Gastrocnemius medialis (tissue), 4 donors: ENCODE data around the gene GRM4. TPM values are rescaled to one million over a fixed set of nuclear protein-coding genes. Genes with fewer than 3 reads are reported as not detected.

Source experiments
- ATAC-seq, 2 donors: fragments of 150-250 bp; one replicate each; pipeline ENCODE4 v1.9.1; 2016
- DNase-seq, 2 donors: peaks; one replicate each; pipeline ENCODE4 v3.0.0-alpha.2; 2019
- H3K27ac ChIP-seq, 4 donors: fragments of 200-600 bp; sonication (generic); 1 replicate in 1 of 4; 2 replicates in 3 of 4; pipeline ENCODE4 v1.5.1; 2016 to 2018; ENCODE audit warnings: mild to moderate bottlenecking in 2 of 4, moderate library complexity in 1 of 4
- H3K27me3 ChIP-seq, 3 donors: fragments of 200-600 bp; sonication (generic) in 2 of 3; 1 replicate in 1 of 3; 2 replicates in 2 of 3; pipeline versions ENCODE4 v1.5.1 to v1.6.0; 2016 to 2019; ENCODE audit warnings: mild to moderate bottlenecking in 1 of 3, moderate library complexity in 1 of 3
- H3K36me3 ChIP-seq, 2 donors: fragments of 200-600 bp; sonication (generic) in 1 of 2; one replicate each; pipeline ENCODE4 v1.5.1; 2017 to 2018
- H3K4me1 ChIP-seq, 2 donors: fragments of 200-600 bp; sonication (generic) in 1 of 2; one replicate each; pipeline ENCODE4 v1.5.1; 2016 to 2017; ENCODE audit warnings: mild to moderate bottlenecking in 2 of 2
- H3K4me3 ChIP-seq, 4 donors: fragments of 200-600 bp; sonication (generic) in 3 of 4; 1 replicate in 1 of 4; 2 replicates in 3 of 4; pipeline ENCODE4 v1.5.1; 2016 to 2019; ENCODE audit warnings: mild to moderate bottlenecking in 2 of 4
- H3K9me3 ChIP-seq, 3 donors: fragments of 200-600 bp; sonication (generic) in 2 of 3; 1 replicate in 1 of 3; 2 replicates in 2 of 3; pipeline ENCODE4 v1.5.1; 2016 to 2019
- POLR2A ChIP-seq, 2 donors: fragments of 450-650 bp; IDR thresholded peaks; one replicate each; pipeline ENCODE4 v1.6.1; 2017; ENCODE audit warnings: antibody characterized with exemption in 2 of 2, mild to moderate bottlenecking in 2 of 2, moderate library complexity in 2 of 2
- in situ Hi-C, 4 donors: fragments of 200-750 bp; cut with MboI; loops; one replicate each; pipeline versions ENCODE4 v1.15.0 to v1.8.0; 2017; ENCODE audit warnings: low sequenced_read_pairs in 4 of 4
- intact Hi-C: fragments of 100-400 bp; cut with DNase I; formaldehyde crosslinking; loops from one replicate; pipeline ENCODE4 v1.15.1; 2023; ENCODE audit warnings: low total_unique reads
- total RNA-seq, 4 donors: library from RNA; depleted of rRNA; stranded (reverse); fragments of >200 nt; gene quantifications; one replicate each; pipeline versions ENCODE4 v1.1.0 to v1.2.3, GENCODE V29; 2016
- TF ChIP-seq, protein P1 (sequence below), 5 experiments: fragments of 450-650 bp in 3 of 5; fragments of 200-600 bp in 2 of 5; sonication (generic) in 2 of 5; IDR thresholded peaks in 4 of 5; conservative IDR thresholded peaks in 1 of 5; 1 replicate in 4 of 5; 2 replicates in 1 of 5; pipeline ENCODE4 v1.5.1; 2016 to 2019; ENCODE audit warnings: antibody characterized with exemption in 5 of 5, mild to moderate bottlenecking in 3 of 5, moderate library complexity in 3 of 5

Gene GRM4
- total RNA-seq, 4 donors from 2014 or later, result 0.03 TPM; not detected in 3

DNA sequence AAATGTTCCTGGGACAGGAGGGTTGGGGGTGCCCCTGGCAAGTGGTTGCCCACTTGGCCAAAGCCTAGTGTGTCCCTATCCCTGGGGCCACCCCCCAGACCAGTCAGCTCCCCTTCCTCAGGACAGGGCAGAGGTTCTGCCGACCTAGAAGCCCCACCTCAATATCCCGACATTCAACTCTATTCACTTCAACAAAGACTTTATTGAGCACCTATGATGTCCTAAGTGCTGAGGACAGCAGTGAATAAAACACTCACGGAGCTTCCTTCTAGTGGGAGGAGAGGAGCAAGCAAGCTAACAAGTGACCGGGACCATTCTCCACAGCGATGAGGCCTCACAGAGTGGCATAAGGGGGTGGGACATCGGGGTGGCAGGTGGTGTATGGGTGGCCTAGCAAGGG lies 52.7 kb downstream of the GRM4 start:
- DNase-seq (no peak), ATAC-seq (no peak)
- H3K4me1 ChIP-seq, result no peaks in the 10 kb centered on the region
- no peak overlapping the region for H3K4me3 ChIP-seq
- no peak overlapping the region for H3K27ac ChIP-seq
- no peaks in the 10 kb centered on the region for H3K36me3 ChIP-seq
- H3K9me3 ChIP-seq, result no peaks in the 10 kb centered on the region
- in situ Hi-C loops (no loop called here), intact Hi-C loops (no loop called here)
- TF ChIP-seq, protein P1, sequence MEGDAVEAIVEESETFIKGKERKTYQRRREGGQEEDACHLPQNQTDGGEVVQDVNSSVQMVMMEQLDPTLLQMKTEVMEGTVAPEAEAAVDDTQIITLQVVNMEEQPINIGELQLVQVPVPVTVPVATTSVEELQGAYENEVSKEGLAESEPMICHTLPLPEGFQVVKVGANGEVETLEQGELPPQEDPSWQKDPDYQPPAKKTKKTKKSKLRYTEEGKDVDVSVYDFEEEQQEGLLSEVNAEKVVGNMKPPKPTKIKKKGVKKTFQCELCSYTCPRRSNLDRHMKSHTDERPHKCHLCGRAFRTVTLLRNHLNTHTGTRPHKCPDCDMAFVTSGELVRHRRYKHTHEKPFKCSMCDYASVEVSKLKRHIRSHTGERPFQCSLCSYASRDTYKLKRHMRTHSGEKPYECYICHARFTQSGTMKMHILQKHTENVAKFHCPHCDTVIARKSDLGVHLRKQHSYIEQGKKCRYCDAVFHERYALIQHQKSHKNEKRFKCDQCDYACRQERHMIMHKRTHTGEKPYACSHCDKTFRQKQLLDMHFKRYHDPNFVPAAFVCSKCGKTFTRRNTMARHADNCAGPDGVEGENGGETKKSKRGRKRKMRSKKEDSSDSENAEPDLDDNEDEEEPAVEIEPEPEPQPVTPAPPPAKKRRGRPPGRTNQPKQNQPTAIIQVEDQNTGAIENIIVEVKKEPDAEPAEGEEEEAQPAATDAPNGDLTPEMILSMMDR (IDR thresholded peaks at IDR 0.05 in 4 of 5, conservative IDR thresholded peaks at IDR 0.05 in 1 of 5), result no peak
- TF ChIP-seq POLR2A (IDR thresholded peaks at IDR 0.05), result no peak
- peaks cover 5 to 20% (median 15%) of the 10 kb centered on the region in 3 donors for H3K27me3 ChIP-seq

DNA sequence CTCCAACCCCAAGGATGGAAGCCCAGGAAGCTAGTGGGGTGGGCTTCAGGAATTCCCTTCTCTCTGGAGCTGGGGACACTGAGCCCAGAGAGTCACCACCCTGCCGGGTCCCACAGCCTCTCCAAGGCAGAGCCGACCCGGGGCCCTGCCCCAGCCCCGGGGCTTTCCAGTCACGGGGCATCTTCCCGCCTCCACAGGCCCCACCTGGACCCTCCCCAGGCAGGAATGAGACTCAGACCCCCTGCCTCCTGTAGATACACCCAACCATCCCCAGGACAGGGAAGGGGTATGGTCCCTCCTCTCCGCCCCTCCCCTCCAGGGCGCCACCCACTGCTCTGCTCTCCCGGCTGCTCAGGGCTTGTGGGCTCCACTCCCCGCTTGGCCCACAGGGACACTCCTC lies 53.3 kb downstream of the GRM4 start:
- H3K27ac ChIP-seq, result no peak overlapping the region
- H3K4me3 ChIP-seq, result no peak overlapping the region
- intact Hi-C loops (no loop called here), in situ Hi-C loops (no loop called here)
- H3K36me3 ChIP-seq, result no peaks in the 10 kb centered on the region
- TF ChIP-seq, protein P1 (IDR thresholded peaks at IDR 0.05 in 4 of 5, conservative IDR thresholded peaks at IDR 0.05 in 1 of 5), result no peak
- no peak for TF ChIP-seq POLR2A (IDR thresholded peaks at IDR 0.05)
- no peaks in the 10 kb centered on the region for H3K9me3 ChIP-seq
- no peaks in the 10 kb centered on the region for H3K4me1 ChIP-seq
- DNase-seq, result no peak
- H3K27me3 ChIP-seq, result peaks cover 5 to 20% (median 15%) of the 10 kb centered on the region in 3 donors
- ATAC-seq, result no peak

DNA sequence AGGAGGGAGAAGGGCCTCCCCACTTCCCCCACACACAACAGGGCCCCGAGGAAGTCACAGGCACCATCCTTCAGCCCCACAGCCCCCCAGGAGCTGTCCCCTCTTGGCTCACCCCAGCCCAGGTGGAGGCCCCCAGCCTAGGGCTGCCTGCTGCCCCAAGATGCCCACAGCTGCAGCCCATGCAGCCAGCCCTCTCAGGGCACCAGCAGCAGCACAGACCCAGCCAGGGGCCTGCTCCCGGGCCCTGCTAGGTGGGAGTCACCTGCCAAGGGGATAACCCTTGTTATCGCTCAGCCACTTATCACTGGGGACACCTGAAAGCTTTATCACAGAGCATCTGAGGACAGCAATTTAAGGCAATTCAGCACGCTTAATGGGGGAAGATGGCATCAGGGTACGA lies 55.0 kb downstream of the GRM4 start:
- DNase-seq (no peak), ATAC-seq (no peak)
- Histone ChIP-seq H3K4me1 (no peaks in the 10 kb centered on the region), H3K4me3 (no peak overlapping the region), H3K9me3 (no peaks in the 10 kb centered on the region), H3K27ac (no peak overlapping the region), H3K36me3 (no peaks in the 10 kb centered on the region), H3K27me3 (peaks cover 5 to 15% (median 9%) of the 10 kb centered on the region in 3 donors)
- TF ChIP-seq, protein P1 (IDR thresholded peaks at IDR 0.05 in 4 of 5, conservative IDR thresholded peaks at IDR 0.05 in 1 of 5), result no peak
- TF ChIP-seq POLR2A (IDR thresholded peaks at IDR 0.05), result no peak
- in situ Hi-C loops, result no loop called here
- intact Hi-C loops, result no loop called here

DNA sequence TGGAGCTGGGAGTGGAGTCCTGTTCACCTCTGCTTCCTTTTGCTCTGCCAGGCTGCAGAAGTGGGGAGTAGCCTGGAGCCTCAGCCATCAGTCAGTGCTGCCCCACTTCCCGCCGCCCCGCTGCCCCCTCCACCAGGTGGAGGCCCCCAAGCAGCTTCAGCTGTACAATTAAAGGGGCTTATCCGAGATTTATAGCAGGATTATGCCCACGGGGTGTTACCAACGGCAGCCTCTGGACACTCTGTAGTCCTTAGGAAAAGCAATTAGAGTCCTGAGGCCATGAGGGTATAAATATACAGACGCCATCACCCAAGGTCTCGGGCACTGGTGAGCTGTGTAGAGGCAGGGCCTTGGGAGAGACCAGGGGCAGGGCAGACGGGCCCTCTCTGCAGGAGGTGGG lies 55.4 kb downstream of the GRM4 start:
- no peak for ATAC-seq
- peaks cover 5 to 11% (median 9%) of the 10 kb centered on the region in 3 donors for H3K27me3 ChIP-seq
- intact Hi-C loops, result no loop called here

More for the DNA sequence above, 55.4 kb downstream of the GRM4 start:
- H3K27ac ChIP-seq, result no peak overlapping the region
- no peaks in the 10 kb centered on the region for H3K9me3 ChIP-seq
- in situ Hi-C loops, result no loop called here
- H3K4me3 ChIP-seq, result no peak overlapping the region
- no peak for DNase-seq
- no peak for TF ChIP-seq POLR2A (IDR thresholded peaks at IDR 0.05)
- TF ChIP-seq, protein P1 (IDR thresholded peaks at IDR 0.05 in 4 of 5, conservative IDR thresholded peaks at IDR 0.05 in 1 of 5), result no peak
- H3K4me1 ChIP-seq, result no peaks in the 10 kb centered on the region
- H3K36me3 ChIP-seq, result no peaks in the 10 kb centered on the region
